HCT116 (cell line): ENCODE results near the gene CHD1. TPM values are rescaled to one million over a fixed set of nuclear protein-coding genes. Genes with fewer than 3 reads are reported as not detected.

Experiments used
- ATAC-seq: fragments of 200-7000 bp; cut with Tn5 transposase; 2 replicates; pipeline ENCODE4 v1.9.1; 2020; ENCODE audit warnings: mild to moderate bottlenecking, moderate library complexity
- BruUV-seq: library from RNA; stranded (reverse); fragments of 400-500 nt; replicated peaks from 2 replicates; lab custom pipeline; 2021; lab: Mats Ljungman, UMichigan
- CTCF ChIA-PET: fragments of 300-600 bp; sonication (Branson Sonifier 250); formaldehyde crosslinking; loops from one replicate; lab custom pipeline; 2021; ENCODE audit warnings: antibody characterized with exemption; lab: Charles Lee
- POLR2A ChIA-PET: fragments of 300-600, 350-600 bp; sonication (Branson Sonifier 250); formaldehyde crosslinking; loops from one replicate; lab custom pipeline; 2021; ENCODE audit warnings: antibody characterized with exemption; lab: Charles Lee
- RAD21 ChIA-PET, 2 experiments: fragments of 300-600 bp; sonication (Branson Sonifier 250); formaldehyde crosslinking; loops; one replicate each; lab custom pipeline; 2023; ENCODE audit warnings: low total read pairs in 2 of 2; ENCODE audit not compliant: uncharacterized antibody in 2 of 2, unreplicated experiment in 2 of 2, low non-redundant PET in 1 of 2; lab: Charles Lee
- DNase-seq: peaks from one replicate; pipeline ENCODE4 v3.0.0-alpha.2; 2010; ENCODE audit warnings: low read depth, low spot score
- H2AFZ ChIP-seq: fragments of 200-600 bp; shearing (Covaris generic), sonication (generic); 2 replicates; pipeline ENCODE4 v1.6.1; 2017; ENCODE audit warnings: low read depth, mixed run types, mixed read lengths, antibody characterized with exemption, low read length; ENCODE audit not compliant: poor library complexity, severe bottlenecking
- H3K27ac ChIP-seq: 2 replicates; pipeline ENCODE4 v1.5.1; 2012; ENCODE audit warnings: low read depth, low read length
- H3K27me3 ChIP-seq: fragments of 200-600 bp; sonication (generic); 2 replicates; pipeline ENCODE4 v1.6.1; 2016; ENCODE audit warnings: mixed run types, low read length, mixed read lengths; ENCODE audit not compliant: insufficient read depth
- H3K36me3 ChIP-seq, 2 experiments: fragments of 200-500 bp in 1 of 2; fragments of 200-600 bp in 1 of 2; sonication (Bioruptor generic) in 1 of 2; sonication (generic) in 1 of 2; 2 replicates each; pipeline versions ENCODE4 v1.5.1 to v1.6.1; 2014 to 2016; ENCODE audit warnings: low read length in 2 of 2, inconsistent platforms in 1 of 2, mixed read lengths in 1 of 2, mixed run types in 1 of 2; ENCODE audit not compliant: insufficient read depth in 2 of 2, control insufficient read depth in 1 of 2
- H3K4me1 ChIP-seq, 2 experiments: fragments of 200-600 bp in 1 of 2; sonication (generic) in 1 of 2; 2 replicates each; pipeline versions ENCODE4 v1.5.1 to v1.6.1; 2012 to 2017; ENCODE audit warnings: low read length in 2 of 2, inconsistent platforms in 1 of 2, mild to moderate bottlenecking in 1 of 2, mixed read lengths in 1 of 2, mixed run types in 1 of 2, moderate library complexity in 1 of 2; ENCODE audit not compliant: insufficient read depth in 2 of 2, control insufficient read depth in 1 of 2
- H3K4me2 ChIP-seq: fragments of 200-600 bp; sonication (generic); 2 replicates; pipeline ENCODE4 v1.6.1; 2017; ENCODE audit warnings: mixed run types, low read length, mixed read lengths
- H3K4me3 ChIP-seq, 2 experiments: fragments of 200-600 bp in 1 of 2; sonication (generic) in 1 of 2; replicated peaks in 1 of 2; 2 replicates each; pipeline ENCODE4 v1.5.1; 2011 to 2016; ENCODE audit warnings: low read length in 2 of 2, control low read depth in 1 of 2, low read depth in 1 of 2, mild to moderate bottlenecking in 1 of 2, mixed read lengths in 1 of 2, mixed run types in 1 of 2
- H3K79me2 ChIP-seq: fragments of 200-600 bp; sonication (generic); 2 replicates; pipeline ENCODE4 v1.6.1; 2017; ENCODE audit warnings: mild to moderate bottlenecking, mixed run types, low read length, moderate library complexity, mixed read lengths; ENCODE audit not compliant: insufficient read depth
- H3K9ac ChIP-seq: fragments of 200-600 bp; sonication (generic); 2 replicates; pipeline ENCODE4 v1.6.1; 2016; ENCODE audit warnings: low read length, mixed read lengths
- H3K9me2 ChIP-seq: fragments of 200-600 bp; sonication (generic), shearing (Covaris generic); 2 replicates; pipeline ENCODE4 v1.6.1; 2017; ENCODE audit warnings: mixed run types, mild to moderate bottlenecking, moderate library complexity; ENCODE audit not compliant: insufficient read depth
- H3K9me3 ChIP-seq, 2 experiments: fragments of 200-500 bp in 1 of 2; fragments of 200-600 bp in 1 of 2; sonication (Bioruptor generic) in 1 of 2; sonication (generic) in 1 of 2; 2 replicates each; pipeline ENCODE4 v1.6.1; 2014 to 2017; ENCODE audit warnings: low read length in 2 of 2, mixed read lengths in 2 of 2, inconsistent platforms in 1 of 2, low read depth in 1 of 2, mild to moderate bottlenecking in 1 of 2, mixed run types in 1 of 2, moderate library complexity in 1 of 2; ENCODE audit not compliant: control insufficient read depth in 1 of 2, insufficient read depth in 1 of 2
- H4K20me1 ChIP-seq: fragments of 200-600 bp; sonication (generic), shearing (Covaris generic); 2 replicates; pipeline ENCODE4 v1.6.1; 2017; ENCODE audit warnings: mixed run types, mild to moderate bottlenecking, moderate library complexity; ENCODE audit not compliant: insufficient read depth
- CBX3 ChIP-seq: IDR thresholded peaks from 2 replicates; pipeline ENCODE4 v1.6.1; 2012; ENCODE audit warnings: low read depth
- ELF1 ChIP-seq: IDR thresholded peaks from 2 replicates; pipeline ENCODE4 v1.6.1; 2012; ENCODE audit warnings: low read depth, borderline replicate concordance
- EZH2phosphoT487 ChIP-seq: fragments of 200-600 bp; IDR thresholded peaks from 2 replicates; pipeline ENCODE4 v1.6.1; 2018; ENCODE audit warnings: antibody characterized with exemption, borderline replicate concordance
- FOSL1 ChIP-seq: IDR thresholded peaks from 2 replicates; pipeline ENCODE4 v1.6.1; 2012; ENCODE audit warnings: low read depth
- POLR2A ChIP-seq: IDR thresholded peaks from 2 replicates; pipeline ENCODE4 v1.7.0; 2011; ENCODE audit warnings: borderline replicate concordance; ENCODE audit not compliant: insufficient read depth, insufficient read length; ENCODE audit errors: extremely low read depth
- RAD21 ChIP-seq: IDR thresholded peaks from 2 replicates; pipeline ENCODE4 v1.6.1; 2012; ENCODE audit warnings: low read depth, mild to moderate bottlenecking
- SIN3A ChIP-seq: IDR thresholded peaks from 2 replicates; pipeline ENCODE4 v1.6.1; 2012; ENCODE audit warnings: low read depth
- SP1 ChIP-seq: IDR thresholded peaks from 2 replicates; pipeline ENCODE4 v1.6.1; 2012; ENCODE audit warnings: low read depth
- SRF ChIP-seq: IDR thresholded peaks from 2 replicates; pipeline ENCODE4 v1.6.1; 2012; ENCODE audit warnings: low read depth
- TCF7L2 ChIP-seq: IDR thresholded peaks from 2 replicates; pipeline ENCODE4 v1.7.0; 2011; ENCODE audit warnings: borderline replicate concordance, inconsistent platforms; ENCODE audit not compliant: insufficient read depth, insufficient read length; ENCODE audit errors: extremely low read depth
- YY1 ChIP-seq: IDR thresholded peaks from 2 replicates; pipeline ENCODE4 v1.6.1; 2011; ENCODE audit warnings: low read length, low read depth, moderate library complexity, mild to moderate bottlenecking; ENCODE audit not compliant: insufficient replicate concordance; ENCODE audit errors: extremely low read depth
- intact Hi-C: fragments of 100-400 bp; cut with micrococcal nuclease; formaldehyde crosslinking; loops from 2 replicates; pipeline ENCODE4 v1.10.0; 2022
- total RNA-seq: library from RNA; stranded (reverse); gene quantifications from one replicate; pipeline ENCODE4 v1.2.1, GENCODE V29; 2021; ENCODE audit not compliant: unreplicated experiment
- TF ChIP-seq, protein P1 (sequence below): IDR thresholded peaks from 2 replicates; pipeline ENCODE4 v1.6.1; 2012; ENCODE audit warnings: low read depth
- TF ChIP-seq, protein P2 (sequence below): IDR thresholded peaks from 2 replicates; pipeline ENCODE4 v1.6.1; 2011; ENCODE audit warnings: mild to moderate bottlenecking, low read length, moderate library complexity; ENCODE audit not compliant: insufficient replicate concordance; ENCODE audit errors: extremely low read depth

CHD1 gene
- total RNA-seq, 1 experiment from 2014 or later, result 43.9 TPM

DNA sequence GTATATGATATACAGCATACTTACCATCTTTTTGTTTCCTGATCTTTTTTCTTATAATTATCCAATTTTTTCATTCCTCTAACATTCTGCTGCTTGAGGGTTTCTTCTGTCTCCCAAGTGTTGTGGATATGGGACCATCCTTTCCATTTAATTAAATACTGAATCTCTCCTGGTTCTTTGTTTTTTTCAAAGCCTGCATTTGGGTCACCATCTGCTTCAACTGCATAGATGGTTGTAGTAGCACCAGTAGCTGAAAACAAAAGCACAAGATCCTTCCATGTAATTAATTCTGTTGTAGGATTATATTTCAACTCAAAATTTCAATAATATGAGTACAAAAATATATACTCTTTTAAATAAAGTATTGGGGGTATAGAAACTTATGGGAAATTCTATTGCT, 29.4 kb downstream of the CHD1 start:
- Histone ChIP-seq H3K79me2 (peaks cover 48% of the 10 kb centered on the region), H3K36me3 (peaks cover 63 to 72% of the 10 kb centered on the region in 2 experiments), H3K27me3 (no peaks in the 10 kb centered on the region), H2AFZ (no peak overlapping the region), H3K4me3 (no peak overlapping the region), H3K9ac (no peak overlapping the region), H3K9me2 (no peaks in the 10 kb centered on the region), H3K9me3 (no peaks in the 10 kb centered on the region), H4K20me1 (peaks cover 13% of the 10 kb centered on the region; the same call in 1 of the 2 replicates), H3K27ac (no peak overlapping the region), H3K4me2 (no peak overlapping the region), H3K4me1 (no peaks in the 10 kb centered on the region)
- TF ChIP-seq SP1 (no peak), FOSL1 (no peak), SIN3A (no peak), ELF1 (no peak), RAD21 (no peak), POLR2A (no peak), SRF (no peak), YY1 (no peak), EZH2phosphoT487 (no peak), CBX3 (no peak), TCF7L2 (no peak)
- TF ChIP-seq, protein P1, sequence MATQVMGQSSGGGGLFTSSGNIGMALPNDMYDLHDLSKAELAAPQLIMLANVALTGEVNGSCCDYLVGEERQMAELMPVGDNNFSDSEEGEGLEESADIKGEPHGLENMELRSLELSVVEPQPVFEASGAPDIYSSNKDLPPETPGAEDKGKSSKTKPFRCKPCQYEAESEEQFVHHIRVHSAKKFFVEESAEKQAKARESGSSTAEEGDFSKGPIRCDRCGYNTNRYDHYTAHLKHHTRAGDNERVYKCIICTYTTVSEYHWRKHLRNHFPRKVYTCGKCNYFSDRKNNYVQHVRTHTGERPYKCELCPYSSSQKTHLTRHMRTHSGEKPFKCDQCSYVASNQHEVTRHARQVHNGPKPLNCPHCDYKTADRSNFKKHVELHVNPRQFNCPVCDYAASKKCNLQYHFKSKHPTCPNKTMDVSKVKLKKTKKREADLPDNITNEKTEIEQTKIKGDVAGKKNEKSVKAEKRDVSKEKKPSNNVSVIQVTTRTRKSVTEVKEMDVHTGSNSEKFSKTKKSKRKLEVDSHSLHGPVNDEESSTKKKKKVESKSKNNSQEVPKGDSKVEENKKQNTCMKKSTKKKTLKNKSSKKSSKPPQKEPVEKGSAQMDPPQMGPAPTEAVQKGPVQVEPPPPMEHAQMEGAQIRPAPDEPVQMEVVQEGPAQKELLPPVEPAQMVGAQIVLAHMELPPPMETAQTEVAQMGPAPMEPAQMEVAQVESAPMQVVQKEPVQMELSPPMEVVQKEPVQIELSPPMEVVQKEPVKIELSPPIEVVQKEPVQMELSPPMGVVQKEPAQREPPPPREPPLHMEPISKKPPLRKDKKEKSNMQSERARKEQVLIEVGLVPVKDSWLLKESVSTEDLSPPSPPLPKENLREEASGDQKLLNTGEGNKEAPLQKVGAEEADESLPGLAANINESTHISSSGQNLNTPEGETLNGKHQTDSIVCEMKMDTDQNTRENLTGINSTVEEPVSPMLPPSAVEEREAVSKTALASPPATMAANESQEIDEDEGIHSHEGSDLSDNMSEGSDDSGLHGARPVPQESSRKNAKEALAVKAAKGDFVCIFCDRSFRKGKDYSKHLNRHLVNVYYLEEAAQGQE, result no peak
- TF ChIP-seq, protein P2, sequence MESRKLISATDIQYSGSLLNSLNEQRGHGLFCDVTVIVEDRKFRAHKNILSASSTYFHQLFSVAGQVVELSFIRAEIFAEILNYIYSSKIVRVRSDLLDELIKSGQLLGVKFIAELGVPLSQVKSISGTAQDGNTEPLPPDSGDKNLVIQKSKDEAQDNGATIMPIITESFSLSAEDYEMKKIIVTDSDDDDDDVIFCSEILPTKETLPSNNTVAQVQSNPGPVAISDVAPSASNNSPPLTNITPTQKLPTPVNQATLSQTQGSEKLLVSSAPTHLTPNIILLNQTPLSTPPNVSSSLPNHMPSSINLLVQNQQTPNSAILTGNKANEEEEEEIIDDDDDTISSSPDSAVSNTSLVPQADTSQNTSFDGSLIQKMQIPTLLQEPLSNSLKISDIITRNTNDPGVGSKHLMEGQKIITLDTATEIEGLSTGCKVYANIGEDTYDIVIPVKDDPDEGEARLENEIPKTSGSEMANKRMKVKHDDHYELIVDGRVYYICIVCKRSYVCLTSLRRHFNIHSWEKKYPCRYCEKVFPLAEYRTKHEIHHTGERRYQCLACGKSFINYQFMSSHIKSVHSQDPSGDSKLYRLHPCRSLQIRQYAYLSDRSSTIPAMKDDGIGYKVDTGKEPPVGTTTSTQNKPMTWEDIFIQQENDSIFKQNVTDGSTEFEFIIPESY, result no peak
- POLR2A ChIA-PET, result no interaction called here
- CTCF ChIA-PET, result no interaction called here
- DNase-seq (no peak), ATAC-seq (no peak)
- intact Hi-C loops, result no loop called here
- no TSS peak for BruUV-seq
- RAD21 ChIA-PET, result no interaction called here
